ENCODE measurements around the gene DYNC1I2.

DNA sequence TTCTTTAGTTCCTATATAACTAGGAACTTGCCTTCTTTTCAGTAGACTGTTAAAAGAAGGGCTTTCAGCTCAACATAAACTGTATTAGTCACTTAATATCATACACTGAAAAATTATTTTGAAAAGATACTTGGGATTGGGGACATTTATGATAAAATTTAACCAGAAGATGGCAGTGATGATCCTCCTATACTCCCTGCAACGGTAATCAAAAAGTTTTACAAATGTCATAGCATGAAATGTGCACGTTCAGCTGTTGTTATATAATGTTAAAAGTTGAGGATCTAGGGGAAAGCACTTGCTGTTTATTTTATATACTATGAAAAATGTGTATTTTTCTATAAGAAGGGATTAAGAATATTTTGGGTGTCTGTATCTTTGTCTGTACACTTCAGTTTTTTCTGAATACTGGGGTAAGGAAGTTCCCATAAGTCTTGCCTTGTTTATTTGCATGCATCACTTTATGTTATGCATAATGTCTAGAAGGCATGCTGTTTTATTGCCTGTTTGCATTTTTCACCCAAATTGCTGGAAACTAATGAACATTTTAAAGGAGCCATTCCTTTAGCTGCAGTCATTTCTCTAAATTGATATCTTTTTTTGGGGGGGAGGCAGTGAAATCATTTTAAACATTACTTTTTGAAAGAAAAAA, 19.0 kb downstream of the DYNC1I2 start:
- TF ChIP-seq POLR2AphosphoS5 (IDR thresholded peaks at IDR 0.05; ENCODE audit: borderline replicate concordance, low read depth, low read length), result peak; percentile 26; the same call in 1 of the 2 replicates
- TF ChIP-seq EZH2 (IDR thresholded peaks at IDR 0.05), result no peak
- TF ChIP-seq FOXP2 (optimal IDR thresholded peaks at IDR 0.05; ENCODE audit: control extremely low read depth, extremely low read length, insufficient read depth), result no peak
